Neutrophil (primary cell): ENCODE results near the gene NT5C3A.

Source experiments
- H3K27ac ChIP-seq: fragments of 200-600 bp; sonication (generic); 2 replicates; pipeline ENCODE4 v1.5.1; 2016; ENCODE audit warnings: mild to moderate bottlenecking, moderate library complexity
- H3K27me3 ChIP-seq: fragments of 200-600 bp; sonication (generic); 2 replicates; pipeline ENCODE4 v1.6.0; 2016; ENCODE audit warnings: mild to moderate bottlenecking
- H3K36me3 ChIP-seq: fragments of 200-600 bp; sonication (generic); 2 replicates; pipeline ENCODE4 v1.5.1; 2017
- H3K4me1 ChIP-seq, 2 experiments: fragments of 200-600 bp in 1 of 2; sonication (generic) in 1 of 2; 1 replicate in 1 of 2; 2 replicates in 1 of 2; pipeline versions ENCODE4 v1.5.1 to v1.6.1; 2013 to 2016; ENCODE audit warnings: low read depth in 1 of 2, low read length in 1 of 2, mild to moderate bottlenecking in 1 of 2, moderate library complexity in 1 of 2; ENCODE audit not compliant: control insufficient read depth in 1 of 2, insufficient read depth in 1 of 2
- H3K4me3 ChIP-seq, 2 experiments: fragments of 200-600 bp in 1 of 2; sonication (generic) in 1 of 2; 1 replicate in 1 of 2; 2 replicates in 1 of 2; pipeline ENCODE4 v1.5.1; 2013 to 2016; ENCODE audit warnings: low read depth in 1 of 2, low read length in 1 of 2, mild to moderate bottlenecking in 1 of 2, moderate library complexity in 1 of 2
- H3K9me3 ChIP-seq: fragments of 200-600 bp; sonication (generic); 2 replicates; pipeline ENCODE4 v1.5.1; 2016
- TF ChIP-seq, protein P1 (sequence below): fragments of 200-600 bp; sonication (generic); IDR thresholded peaks from 2 replicates; pipeline ENCODE4 v1.5.1; 2016; ENCODE audit warnings: antibody characterized with exemption

NT5C3A gene

DNA sequence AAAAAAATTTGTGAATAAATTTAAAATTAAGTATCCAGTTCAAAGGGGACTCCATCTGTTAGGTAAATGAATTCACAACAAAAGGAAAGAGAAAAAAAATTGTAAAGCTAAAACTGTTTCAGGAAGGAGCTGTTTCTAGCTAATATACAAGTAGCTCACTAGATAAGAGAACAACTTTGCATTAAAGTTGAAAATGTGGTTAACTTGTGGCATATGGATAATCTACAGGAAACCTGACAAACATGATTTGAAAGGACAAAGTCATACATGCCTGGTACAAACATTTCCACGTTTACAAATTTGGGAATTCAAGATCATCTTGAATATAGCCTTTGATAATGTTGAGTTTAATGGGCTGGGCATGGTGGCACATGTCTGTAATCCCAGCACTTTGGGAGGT lies 8.9 kb downstream of the NT5C3A start:
- Histone ChIP-seq H3K27ac (peak overlapping the region; percentile 61), H3K9me3 (no peaks in the 10 kb centered on the region), H3K4me3 (peak overlapping the region in 1 of 2 experiments; percentile 19), H3K4me1 (peaks cover 62 to 67% of the 10 kb centered on the region in 2 experiments), H3K27me3 (no peaks in the 10 kb centered on the region), H3K36me3 (no peaks in the 10 kb centered on the region)
- TF ChIP-seq, protein P1, sequence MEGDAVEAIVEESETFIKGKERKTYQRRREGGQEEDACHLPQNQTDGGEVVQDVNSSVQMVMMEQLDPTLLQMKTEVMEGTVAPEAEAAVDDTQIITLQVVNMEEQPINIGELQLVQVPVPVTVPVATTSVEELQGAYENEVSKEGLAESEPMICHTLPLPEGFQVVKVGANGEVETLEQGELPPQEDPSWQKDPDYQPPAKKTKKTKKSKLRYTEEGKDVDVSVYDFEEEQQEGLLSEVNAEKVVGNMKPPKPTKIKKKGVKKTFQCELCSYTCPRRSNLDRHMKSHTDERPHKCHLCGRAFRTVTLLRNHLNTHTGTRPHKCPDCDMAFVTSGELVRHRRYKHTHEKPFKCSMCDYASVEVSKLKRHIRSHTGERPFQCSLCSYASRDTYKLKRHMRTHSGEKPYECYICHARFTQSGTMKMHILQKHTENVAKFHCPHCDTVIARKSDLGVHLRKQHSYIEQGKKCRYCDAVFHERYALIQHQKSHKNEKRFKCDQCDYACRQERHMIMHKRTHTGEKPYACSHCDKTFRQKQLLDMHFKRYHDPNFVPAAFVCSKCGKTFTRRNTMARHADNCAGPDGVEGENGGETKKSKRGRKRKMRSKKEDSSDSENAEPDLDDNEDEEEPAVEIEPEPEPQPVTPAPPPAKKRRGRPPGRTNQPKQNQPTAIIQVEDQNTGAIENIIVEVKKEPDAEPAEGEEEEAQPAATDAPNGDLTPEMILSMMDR, result no peak

DNA sequence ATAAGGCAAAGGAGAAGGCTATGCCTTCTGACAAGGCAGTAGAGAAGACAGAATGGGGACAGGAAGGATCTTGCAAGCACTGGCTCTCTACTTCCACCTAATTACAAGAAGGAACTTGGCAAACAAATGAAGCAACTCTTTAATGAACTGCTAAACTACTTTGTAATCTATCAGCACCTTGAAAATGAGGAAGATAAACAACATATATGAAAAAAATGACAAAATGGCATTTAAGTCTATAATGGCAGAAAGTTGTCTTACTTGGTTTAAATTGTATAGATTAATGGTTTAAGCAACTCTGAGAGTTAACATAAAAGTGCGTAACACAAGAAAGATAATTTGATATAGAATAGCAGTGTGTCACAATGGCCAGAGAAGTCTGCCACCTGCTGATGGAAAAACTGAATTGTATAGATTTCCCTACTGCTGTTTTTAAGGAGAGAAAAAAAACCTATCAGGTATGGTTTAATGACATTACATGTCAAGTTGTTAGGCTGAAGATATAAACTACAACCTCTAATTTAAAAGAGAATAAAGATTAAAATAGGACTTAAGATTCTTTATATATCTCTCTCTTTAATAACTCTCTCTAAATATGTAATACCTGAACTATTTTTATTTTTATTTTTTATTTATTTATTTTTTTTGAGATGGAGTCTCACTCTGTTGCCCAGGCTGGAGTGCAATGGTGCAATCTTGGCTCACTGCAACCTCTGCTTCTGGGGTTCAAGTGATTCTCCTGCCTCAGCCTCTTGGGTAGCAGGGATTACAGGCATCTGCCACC lies 11.8 kb downstream of the NT5C3A start:
- Histone ChIP-seq H3K4me1 (peaks cover 90 to 96% of the 10 kb centered on the region in 2 experiments), H3K27me3 (no peaks in the 10 kb centered on the region), H3K27ac (peak overlapping the region; percentile 88), H3K9me3 (no peaks in the 10 kb centered on the region), H3K36me3 (no peaks in the 10 kb centered on the region), H3K4me3 (peak overlapping the region; percentile 63 to 67)
- TF ChIP-seq, protein P1, result peak; percentile 39

DNA sequence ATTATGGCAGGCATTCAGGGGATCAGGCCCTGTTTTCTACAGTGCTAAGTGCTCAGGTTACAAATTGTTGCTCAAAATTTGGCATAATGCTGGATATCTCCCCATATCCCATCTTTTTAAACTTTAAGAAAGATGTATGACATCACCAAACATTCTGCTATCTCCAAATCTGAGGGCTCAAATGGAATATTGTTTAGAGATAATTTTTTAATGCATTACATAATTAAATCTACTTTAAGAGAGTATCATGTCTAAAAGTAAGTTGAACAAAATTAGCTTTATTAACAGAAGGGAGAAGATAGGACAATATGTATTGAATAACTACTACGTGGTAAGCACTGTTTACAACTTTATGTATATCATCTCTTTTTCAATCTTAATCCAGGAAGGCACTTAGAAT lies 13.9 kb downstream of the NT5C3A start:
- peak overlapping the region; percentile 88 for H3K27ac ChIP-seq

DNA sequence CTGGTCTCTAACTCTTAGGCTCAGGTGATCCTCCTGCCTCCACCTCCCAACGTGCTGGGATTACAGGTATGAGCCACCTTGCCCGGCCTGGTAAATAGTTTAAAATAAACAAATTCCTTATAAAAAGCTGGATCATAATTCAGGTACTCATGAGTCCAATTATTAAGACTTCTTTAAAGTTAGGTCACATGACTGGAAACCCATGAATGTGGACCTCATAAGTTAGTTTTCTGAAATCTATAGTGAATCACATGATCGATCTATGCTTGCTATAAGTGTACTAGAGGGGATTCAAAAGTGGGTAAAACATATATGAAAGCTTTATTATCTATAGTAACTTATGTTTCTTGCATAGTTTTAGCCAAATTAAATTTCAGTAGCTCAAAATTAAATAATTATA lies 14.3 kb downstream of the NT5C3A start:
- H3K4me1 ChIP-seq, result peaks cover 93 to 95% of the 10 kb centered on the region in 2 experiments
- H3K36me3 ChIP-seq, result no peaks in the 10 kb centered on the region
- H3K4me3 ChIP-seq, result peak overlapping the region in 1 of 2 experiments; percentile 4
- TF ChIP-seq, protein P1, result no peak
- no peaks in the 10 kb centered on the region for H3K27me3 ChIP-seq
- H3K9me3 ChIP-seq, result no peaks in the 10 kb centered on the region
- H3K27ac ChIP-seq, result peak overlapping the region; percentile 88

More for the DNA sequence above, 13.9 kb downstream of the NT5C3A start:
- H3K4me3 ChIP-seq, result peak overlapping the region in 1 of 2 experiments; percentile 4
- peaks cover 93 to 97% of the 10 kb centered on the region in 2 experiments for H3K4me1 ChIP-seq
- H3K9me3 ChIP-seq, result no peaks in the 10 kb centered on the region
- TF ChIP-seq, protein P1, result no peak
- H3K36me3 ChIP-seq, result no peaks in the 10 kb centered on the region
- no peaks in the 10 kb centered on the region for H3K27me3 ChIP-seq

DNA sequence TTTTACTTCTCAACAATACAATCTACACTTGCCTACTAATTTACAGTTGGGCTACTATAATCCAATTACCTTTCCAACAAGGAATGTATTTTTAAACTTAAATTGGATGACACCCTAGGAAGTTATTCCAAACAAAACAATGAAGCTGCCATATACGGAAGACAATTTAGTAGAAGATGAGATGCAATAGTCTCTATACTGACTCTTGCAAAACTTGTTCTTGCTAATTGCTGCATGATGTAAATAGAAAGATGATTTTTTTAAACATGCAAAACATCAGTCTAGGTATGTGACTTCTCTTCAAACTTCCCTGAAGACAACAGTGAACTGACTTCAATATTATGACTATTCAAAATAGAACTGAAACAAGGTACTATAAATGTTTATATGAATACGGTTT lies 17.6 kb downstream of the NT5C3A start:
- Histone ChIP-seq H3K4me3 (no peak overlapping the region), H3K27ac (peak overlapping the region; percentile 68), H3K27me3 (no peaks in the 10 kb centered on the region), H3K9me3 (no peaks in the 10 kb centered on the region), H3K36me3 (no peaks in the 10 kb centered on the region), H3K4me1 (peaks cover 90 to 95% of the 10 kb centered on the region in 2 experiments)
- TF ChIP-seq, protein P1, result no peak
